PFSK-1 (cell line): ENCODE data around the gene ZPBP.

ENCODE experiments used
- FOXP2 ChIP-seq: optimal IDR thresholded peaks from 2 replicates; pipeline ENCODE3; 2011; ENCODE audit warnings: borderline replicate concordance, control low read depth, inconsistent platforms; ENCODE audit not compliant: insufficient read depth; ENCODE audit errors: extremely low read length, extremely low read depth
- POLR2AphosphoS5 ChIP-seq: IDR thresholded peaks from 2 replicates; pipeline ENCODE4 v1.6.1; 2012; ENCODE audit warnings: low read depth, mild to moderate bottlenecking, control low read depth, low read length, moderate library complexity
- REST ChIP-seq, 2 experiments: IDR thresholded peaks; 2 replicates each; pipeline versions ENCODE4 v1.6.1 to v1.8.0; 2011 to 2012; ENCODE audit warnings: low read depth in 2 of 2, low read length in 2 of 2, control low read depth in 1 of 2, inconsistent platforms in 1 of 2, mild to moderate bottlenecking in 1 of 2, moderate library complexity in 1 of 2; ENCODE audit not compliant: insufficient read depth in 1 of 2
- SIN3A ChIP-seq: IDR thresholded peaks from 2 replicates; pipeline ENCODE4 v1.6.1; 2012; ENCODE audit warnings: mild to moderate bottlenecking, low read length, moderate library complexity, borderline replicate concordance; ENCODE audit not compliant: insufficient read depth
- TAF1 ChIP-seq: IDR thresholded peaks from 2 replicates; pipeline ENCODE4 v1.6.1; 2012; ENCODE audit warnings: low read length, control low read depth, borderline replicate concordance; ENCODE audit not compliant: insufficient read depth

- TF ChIP-seq POLR2AphosphoS5 (no peak), REST (IDR thresholded peaks at IDR 0.05; ENCODE audit: insufficient read depth in 1 of 2, low read depth in 2 of 2, low read length in 2 of 2) (no peak), TAF1 (no peak), SIN3A (no peak), FOXP2 (no peak)
Observed at GRCh38 chr7:50140688-50141087, 47.6 kb upstream of the ZPBP start.
